HepG2 (cell line): Measurements from ENCODE around the gene PLA2R1. TPM values are rescaled to one million over a fixed set of nuclear protein-coding genes. Genes with fewer than 3 reads are reported as not detected.

Experiments used
- ATAC-seq: fragments of 200-7000 bp; cut with Tn5 transposase; 3 replicates; pipeline ENCODE4 v1.9.1; 2020; ENCODE audit warnings: mild to moderate bottlenecking, moderate library complexity
- BruUV-seq: library from RNA; stranded (reverse); fragments of 400-500 nt; replicated peaks from 2 replicates; lab custom pipeline; 2021; lab: Mats Ljungman, UMichigan
- CTCF ChIA-PET: fragments of 300-600 bp; formaldehyde crosslinking; extraction: SDS; loops from one replicate; lab custom pipeline; 2021; ENCODE audit warnings: low total read pairs, inconsistent platforms, low intra/inter-chr PET ratio; lab: Yijun Ruan, JAX
- POLR2A ChIA-PET: fragments of 350-600 bp; sonication (Branson Sonifier 250); formaldehyde crosslinking; loops from one replicate; lab custom pipeline; 2020; ENCODE audit warnings: antibody characterized with exemption, inconsistent platforms; lab: Yijun Ruan, JAX
- DNase-seq: peaks from one replicate; pipeline ENCODE4 v3.0.0-alpha.2; 2015; ENCODE audit warnings: low spot score
- FAIRE-seq: peaks from 3 replicates; lab custom pipeline; 2011; peaks lifted over from hg19 to GRCh38; lab: Jason Lieb, UNC
- H2AFZ ChIP-seq: one replicate; pipeline ENCODE4 v1.6.1; 2011; ENCODE audit warnings: low read length, inconsistent platforms
- H3K27ac ChIP-seq: fragments of 300-600 bp; 3 replicates; pipeline ENCODE4 v1.8.0; 2011; ENCODE audit warnings: mixed run types, mild to moderate bottlenecking, mixed read lengths, low read length, inconsistent platforms; ENCODE audit not compliant: insufficient read depth; ENCODE audit errors: extremely low read length
- H3K27me3 ChIP-seq, 2 experiments: fragments of 200-600 bp in 1 of 2; 2 replicates in 1 of 2; 3 replicates in 1 of 2; pipeline versions ENCODE4 v1.6.0 to v1.8.0; 2011; ENCODE audit warnings: low read length in 2 of 2, mild to moderate bottlenecking in 2 of 2, moderate library complexity in 2 of 2, inconsistent platforms in 1 of 2; ENCODE audit not compliant: insufficient read depth in 2 of 2, control insufficient read depth in 1 of 2
- H3K36me3 ChIP-seq, 2 experiments: fragments of 200-600 bp in 1 of 2; replicated peaks in 1 of 2; 2 replicates in 1 of 2; 3 replicates in 1 of 2; pipeline versions ENCODE4 v1.5.1 to v1.8.0; 2011; ENCODE audit warnings: low read length in 2 of 2, inconsistent platforms in 1 of 2; ENCODE audit not compliant: insufficient read depth in 2 of 2, control insufficient read depth in 1 of 2
- H3K4me1 ChIP-seq: 2 replicates; pipeline ENCODE4 v1.5.1; 2012; ENCODE audit warnings: low read length, inconsistent platforms; ENCODE audit not compliant: insufficient read depth
- H3K4me2 ChIP-seq: 2 replicates; pipeline ENCODE4 v1.6.0; 2011; ENCODE audit warnings: low read depth, low read length, inconsistent platforms
- H3K4me3 ChIP-seq, 3 experiments: fragments of 200-600 bp in 1 of 3; sonication (generic), shearing (Covaris generic) in 1 of 3; replicated peaks in 1 of 3; 2 replicates each; pipeline ENCODE4 v1.5.1; 2011 to 2016; ENCODE audit warnings: low read length in 3 of 3, inconsistent platforms in 2 of 3, low read depth in 2 of 3, mild to moderate bottlenecking in 2 of 3, control low read depth in 1 of 3, mixed read lengths in 1 of 3; ENCODE audit not compliant: insufficient read depth in 1 of 3
- H3K79me2 ChIP-seq: one replicate; pipeline ENCODE4 v1.6.1; 2011; ENCODE audit warnings: low read length, inconsistent platforms; ENCODE audit not compliant: insufficient read depth
- H3K9ac ChIP-seq: 2 replicates; pipeline ENCODE4 v1.6.0; 2011; ENCODE audit warnings: mild to moderate bottlenecking, low read depth, low read length, inconsistent platforms; ENCODE audit not compliant: insufficient read depth
- H3K9me3 ChIP-seq: 2 replicates; pipeline ENCODE4 v1.5.1; 2012; ENCODE audit warnings: mild to moderate bottlenecking, low read length
- H4K20me1 ChIP-seq: 2 replicates; pipeline ENCODE4 v1.6.0; 2011; ENCODE audit warnings: inconsistent platforms, mild to moderate bottlenecking, low read length, moderate library complexity; ENCODE audit not compliant: insufficient read depth
- JARID2 ChIP-seq: sonication (generic); formaldehyde crosslinking; IDR thresholded peaks from 2 replicates; pipeline ENCODE4 v1.8.1; 2023; ENCODE audit warnings: missing genetic modification reagents, inconsistent platforms; ENCODE audit not compliant: insufficient replicate concordance
- MBNL3 ChIP-seq: fragments of 250-450 bp; sonication (Bioruptor Pico); conservative IDR thresholded peaks from 2 replicates; pipeline ENCODE4 v1.8.0; 2022; ENCODE audit warnings: mild to moderate bottlenecking, inconsistent platforms
- RFXAP ChIP-seq: sonication (generic); formaldehyde crosslinking; IDR thresholded peaks from 2 replicates; pipeline ENCODE4 v1.4.0; 2020; ENCODE audit warnings: missing genetic modification reagents, borderline replicate concordance
- SOX5 ChIP-seq: IDR thresholded peaks from 2 replicates; pipeline ENCODE4 v1.6.1; 2016; ENCODE audit warnings: borderline replicate concordance
- XRCC5 ChIP-seq: fragments of 200-400 bp; formaldehyde crosslinking; optimal IDR thresholded peaks from 2 replicates; pipeline ENCODE3; 2017; ENCODE audit warnings: mild to moderate bottlenecking, low read length
- ZMYM2 ChIP-seq: sonication (generic); formaldehyde crosslinking; IDR thresholded peaks from 2 replicates; pipeline ENCODE4 v1.8.0; 2022; ENCODE audit warnings: mild to moderate bottlenecking, missing genetic modification reagents
- ZNF282 ChIP-seq: fragments of 450-650 bp; IDR thresholded peaks from 2 replicates; pipeline ENCODE4 v1.6.1; 2018; ENCODE audit not compliant: partially characterized antibody
- ZNF549 ChIP-seq: sonication (generic); formaldehyde crosslinking; IDR thresholded peaks from 2 replicates; pipeline ENCODE4 v1.5.0; 2020; ENCODE audit warnings: missing genetic modification reagents
- ZNF616 ChIP-seq: sonication (generic); formaldehyde crosslinking; IDR thresholded peaks from 2 replicates; pipeline ENCODE4 v1.5.0; 2020; ENCODE audit warnings: low read depth, mild to moderate bottlenecking, missing genetic modification reagents
- WGBS: methylation state at CpG from one replicate; pipeline ENCODE4 v1.1.6; 2017; ENCODE audit warnings: low lambda C conversion rate; 5-methylcytosine and 5-hydroxymethylcytosine counted together
- in situ Hi-C: cut with HindIII; loops from 2 replicates; pipeline ENCODE4 v1.10.0; 2017; ENCODE audit warnings: low pct_unique_long_range_greater_than_20kb; ENCODE audit not compliant: extremely low pct_ligation_motif_present
- intact Hi-C: fragments of 100-400 bp; cut with micrococcal nuclease; formaldehyde crosslinking; loops from one replicate; pipeline ENCODE4 v1.10.0; 2022; ENCODE audit not compliant: unreplicated experiment
- polyA plus RNA-seq, 8 experiments: library from polyadenylated mRNA; depleted of rRNA in 3 of 8; stranded (reverse) in 7 of 8; unstranded in 1 of 8; fragments of >200 nt; fragmentation: Illumina TruSeq in 4 of 8; extraction: Trizol in 4 of 8; gene quantifications; 2 replicates each; pipeline versions ENCODE4 v1.2.1 to v1.2.3, GENCODE V29; 2011 to 2016; ENCODE audit warnings: low read depth in 4 of 8, missing spikeins in 1 of 8, mixed read lengths in 1 of 8; ENCODE audit not compliant: insufficient read depth in 1 of 8
- total RNA-seq, 5 experiments: library from RNA; depleted of rRNA; stranded (reverse); fragments of >200 nt; fragmentation: Illumina TruSeq; extraction: Trizol; gene quantifications; 2 replicates each; pipeline ENCODE4 v1.2.3, GENCODE V29; 2016; ENCODE audit warnings: low read depth in 1 of 5
- TF ChIP-seq, protein P1 (sequence below): sonication (generic); formaldehyde crosslinking; conservative IDR thresholded peaks from 2 replicates; pipeline ENCODE4 v1.4.0; 2020; ENCODE audit warnings: missing genetic modification reagents

Gene PLA2R1
- total and polyA plus RNA-seq, 2 of the 13 experiments (the other 11 are each of a cell fraction or from before 2014, with no cell fraction given), result not detected

DNA sequence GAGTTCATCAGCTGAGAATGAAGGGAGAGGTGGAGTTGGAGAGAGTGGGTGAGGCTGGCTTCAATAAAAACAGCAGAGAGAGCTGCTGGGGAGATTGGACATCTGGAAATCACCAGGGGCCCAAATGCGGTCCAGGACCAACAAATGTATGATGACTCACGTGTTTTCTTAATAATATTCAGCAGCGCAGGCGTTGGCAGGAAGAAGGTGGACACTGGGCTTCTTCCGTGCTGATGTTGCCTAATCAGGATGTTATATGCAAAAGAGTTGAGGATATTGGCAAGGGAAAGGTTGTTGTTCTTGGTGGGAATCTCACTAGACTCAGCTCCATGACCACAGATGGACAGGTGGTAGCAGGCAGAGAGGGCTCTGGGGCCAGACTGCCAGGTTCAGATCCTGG lies 12.8 kb upstream of the PLA2R1 start:
- BruUV-seq, result no TSS peak
- ChIA-PET CTCF (no interaction called here), POLR2A (no interaction called here)
- Histone ChIP-seq H3K4me2 (no peak overlapping the region), H3K79me2 (no peaks in the 10 kb centered on the region), H3K27ac (no peak overlapping the region), H3K9ac (no peak overlapping the region), H3K9me3 (0 out of 2 replicates have a peak, but pooled peaks cover 1% of the 10 kb centered on the region), H3K4me3 (no peak overlapping the region), H3K4me1 (no peaks in the 10 kb centered on the region), H3K27me3 (no peaks in the 10 kb centered on the region), H3K36me3 (no peaks in the 10 kb centered on the region), H2AFZ (no peak overlapping the region), H4K20me1 (no peaks in the 10 kb centered on the region)
- intact Hi-C loops, result no loop called here
- no peak for DNase-seq
- ATAC-seq, result no peak
- in situ Hi-C loops, result no loop called here
- 50% methylated on average over 5 of the region's 5 CpGs for WGBS
- no peak for FAIRE-seq
- TF ChIP-seq JARID2 (CRISPR knock-in tag) (no peak), ZMYM2 (CRISPR knock-in tag) (no peak), ZNF549 (CRISPR knock-in tag) (no peak), ZNF282 (no peak), MBNL3 (CRISPR knock-in tag) (no peak)

DNA sequence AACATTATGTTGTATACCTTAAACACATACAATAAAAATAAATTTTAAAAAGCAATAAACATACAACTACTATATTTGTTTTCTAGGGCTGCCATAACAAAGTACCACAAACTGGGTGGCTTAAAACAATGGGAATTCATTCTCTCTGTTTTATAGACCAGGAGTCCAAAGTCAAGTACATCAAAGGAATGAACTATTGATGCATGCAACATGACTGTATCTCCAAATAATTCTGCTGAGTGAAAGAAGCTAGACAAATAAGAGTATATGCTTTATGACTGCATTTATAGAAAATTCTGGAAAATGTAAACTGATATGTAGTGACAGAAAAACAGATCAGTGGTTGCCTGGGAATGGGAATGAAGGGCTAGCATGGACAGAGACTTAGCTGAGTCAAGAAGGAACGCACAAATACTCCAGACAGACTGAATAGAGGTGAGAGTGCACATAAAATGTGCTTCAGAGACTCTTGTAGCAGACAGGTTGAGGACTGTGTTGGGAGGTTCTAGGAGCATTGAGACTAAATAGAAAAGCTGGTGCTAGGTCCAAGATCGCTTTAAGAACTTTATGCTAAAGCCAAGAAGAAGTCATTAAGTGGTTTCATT lies 11.0 kb upstream of the PLA2R1 start:
- CTCF ChIA-PET, result no interaction called here
- Histone ChIP-seq H3K36me3 (no peaks in the 10 kb centered on the region), H3K9ac (no peak overlapping the region), H4K20me1 (no peaks in the 10 kb centered on the region), H3K4me1 (no peaks in the 10 kb centered on the region), H3K9me3 (peaks cover 16% of the 10 kb centered on the region), H3K27me3 (no peaks in the 10 kb centered on the region), H3K4me3 (no peak overlapping the region), H2AFZ (no peak overlapping the region), H3K4me2 (no peak overlapping the region), H3K27ac (no peak overlapping the region), H3K79me2 (no peaks in the 10 kb centered on the region)
- peak; percentile 12 for DNase-seq
- intact Hi-C loops, result no loop called here
- in situ Hi-C loops, result no loop called here
- POLR2A ChIA-PET, result no interaction called here
- BruUV-seq, result no TSS peak
- TF ChIP-seq SOX5 (CRISPR knock-in tag) (0 out of 2 replicates have a peak, but pooled peaks have one; percentile 14), XRCC5 (no peak), RFXAP (CRISPR knock-in tag) (no peak), ZNF616 (CRISPR knock-in tag) (no peak)
- TF ChIP-seq, protein P1, sequence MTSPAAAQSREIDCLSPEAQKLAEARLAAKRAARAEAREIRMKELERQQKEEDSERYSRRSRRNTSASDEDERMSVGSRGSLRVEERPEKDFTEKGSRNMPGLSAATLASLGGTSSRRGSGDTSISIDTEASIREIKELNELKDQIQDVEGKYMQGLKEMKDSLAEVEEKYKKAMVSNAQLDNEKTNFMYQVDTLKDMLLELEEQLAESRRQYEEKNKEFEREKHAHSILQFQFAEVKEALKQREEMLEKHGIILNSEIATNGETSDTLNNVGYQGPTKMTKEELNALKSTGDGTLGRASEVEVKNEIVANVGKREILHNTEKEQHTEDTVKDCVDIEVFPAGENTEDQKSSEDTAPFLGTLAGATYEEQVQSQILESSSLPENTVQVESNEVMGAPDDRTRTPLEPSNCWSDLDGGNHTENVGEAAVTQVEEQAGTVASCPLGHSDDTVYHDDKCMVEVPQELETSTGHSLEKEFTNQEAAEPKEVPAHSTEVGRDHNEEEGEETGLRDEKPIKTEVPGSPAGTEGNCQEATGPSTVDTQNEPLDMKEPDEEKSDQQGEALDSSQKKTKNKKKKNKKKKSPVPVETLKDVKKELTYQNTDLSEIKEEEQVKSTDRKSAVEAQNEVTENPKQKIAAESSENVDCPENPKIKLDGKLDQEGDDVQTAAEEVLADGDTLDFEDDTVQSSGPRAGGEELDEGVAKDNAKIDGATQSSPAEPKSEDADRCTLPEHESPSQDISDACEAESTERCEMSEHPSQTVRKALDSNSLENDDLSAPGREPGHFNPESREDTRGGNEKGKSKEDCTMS, result no peak
- 2% methylated on average over 2 of the region's 2 CpGs for WGBS
- ATAC-seq, result no peak; the same call in 2 of the 3 replicates
- no peak for FAIRE-seq
